GM19025 (cell line): Measurements from ENCODE around the gene PFKFB3.

Experiments
- ATAC-seq: cut with Tn5 transposase; IDR thresholded peaks from one replicate; pipeline ENCODE4 v1.9.1; 2021; ENCODE audit warnings: mild to moderate bottlenecking, low read depth, moderate library complexity; ENCODE audit not compliant: unreplicated experiment

The PFKFB3 gene

GRCh38 chr10:6217611-6218010, 14.9 kb downstream of the PFKFB3 start:
- no peak for ATAC-seq

GRCh38 chr10:6218692-6219493, 16.2 kb downstream of the PFKFB3 start:
- ATAC-seq, result no peak

GRCh38 chr10:6219494-6219836, 16.7 kb downstream of the PFKFB3 start:
- no peak for ATAC-seq

GRCh38 chr10:6220418-6221191, 17.9 kb downstream of the PFKFB3 start:
- ATAC-seq, result no peak

GRCh38 chr10:6221192-6221940, 18.6 kb downstream of the PFKFB3 start:
- ATAC-seq, result no peak

GRCh38 chr10:6221971-6222751, 19.4 kb downstream of the PFKFB3 start:
- no peak for ATAC-seq

- no peak for ATAC-seq
Measured at GRCh38 chr10:6222755-6223154, 20.0 kb downstream of the PFKFB3 start.

GRCh38 chr10:6223981-6224380, 21.2 kb downstream of the PFKFB3 start:
- ATAC-seq, result no peak

- no peak for ATAC-seq
Measured at GRCh38 chr10:6224781-6225180, 22.0 kb downstream of the PFKFB3 start.

- no peak for ATAC-seq
Measured at GRCh38 chr10:6225263-6225814, 22.6 kb downstream of the PFKFB3 start.

GRCh38 chr10:6226216-6226615, 23.5 kb downstream of the PFKFB3 start:
- no peak for ATAC-seq

GRCh38 chr10:6227346-6227745, 24.6 kb downstream of the PFKFB3 start:
- no peak for ATAC-seq

GRCh38 chr10:6228010-6228511, 25.3 kb downstream of the PFKFB3 start:
- ATAC-seq, result no peak

GRCh38 chr10:6228647-6229046, 25.9 kb downstream of the PFKFB3 start:
- no peak for ATAC-seq

- ATAC-seq, result no peak
Measured at GRCh38 chr10:6229290-6229689, 26.6 kb downstream of the PFKFB3 start.

- ATAC-seq, result no peak
Measured at GRCh38 chr10:6229746-6230145, 27.0 kb downstream of the PFKFB3 start.

GRCh38 chr10:6230315-6230714, 27.6 kb downstream of the PFKFB3 start:
- no peak for ATAC-seq

- no peak for ATAC-seq
Measured at GRCh38 chr10:6231146-6231545, 28.4 kb downstream of the PFKFB3 start.

- ATAC-seq, result no peak
Measured at GRCh38 chr10:6231730-6232129, 29.0 kb downstream of the PFKFB3 start.

- no peak for ATAC-seq
Measured at GRCh38 chr10:6232225-6232807, 29.6 kb downstream of the PFKFB3 start.
